GM21619 (cell line): Measurements from ENCODE around the gene RUNX1.
A peak's percentile ranks its signal among the peaks of the same experiment; 100 is the strongest.

ENCODE experiments used
- ATAC-seq: cut with Tn5 transposase; IDR thresholded peaks from one replicate; pipeline ENCODE4 v1.9.1; 2021; ENCODE audit not compliant: unreplicated experiment

RUNX1 gene

GRCh38 chr21:35037384-35037765 lies 11.7 kb downstream of the RUNX1 start:
- ATAC-seq = no peak

GRCh38 chr21:35036465-35037383 lies 12.4 kb downstream of the RUNX1 start:
- no peak for ATAC-seq

- no peak for ATAC-seq
These were observed 13.5 kb downstream of the RUNX1 start for GRCh38 chr21:35035581-35035980.

- no peak for ATAC-seq
These were observed 14.0 kb downstream of the RUNX1 start for GRCh38 chr21:35035116-35035515.

DNA sequence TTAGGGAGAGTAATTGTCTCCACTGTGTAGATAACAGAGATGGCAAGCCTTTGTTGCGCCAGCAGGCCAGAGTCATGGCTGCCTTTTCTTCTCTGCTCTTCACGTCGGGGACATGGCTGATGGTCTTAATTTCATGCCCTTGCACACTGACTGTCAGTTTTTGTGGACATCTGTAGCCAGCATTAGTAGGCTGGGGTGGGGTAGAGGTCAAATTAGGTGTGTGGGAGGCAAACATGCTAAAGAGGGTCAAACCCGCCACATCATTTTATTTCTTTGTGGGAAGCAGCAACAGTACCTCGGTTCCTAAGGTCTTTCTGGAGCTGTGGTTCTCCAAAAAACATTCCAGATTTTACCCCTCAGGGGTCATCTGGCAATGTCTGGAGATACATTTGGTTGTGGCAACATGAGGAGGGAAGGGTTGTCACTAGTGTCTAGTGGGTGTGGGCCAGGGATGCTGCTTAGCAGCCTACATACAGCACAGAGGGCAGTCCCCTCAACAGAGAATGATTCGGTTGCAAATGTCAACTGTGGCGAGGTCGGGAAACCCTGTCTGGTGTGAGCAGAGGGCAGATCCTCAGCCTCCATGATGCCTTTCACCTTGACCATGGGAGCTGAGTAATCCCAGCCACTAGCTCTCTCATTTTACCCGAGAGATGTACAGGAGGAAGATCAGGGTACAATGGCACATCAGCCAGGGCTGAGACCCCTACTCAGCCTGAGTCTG lies 14.7 kb downstream of the RUNX1 start:
- no peak for ATAC-seq

DNA sequence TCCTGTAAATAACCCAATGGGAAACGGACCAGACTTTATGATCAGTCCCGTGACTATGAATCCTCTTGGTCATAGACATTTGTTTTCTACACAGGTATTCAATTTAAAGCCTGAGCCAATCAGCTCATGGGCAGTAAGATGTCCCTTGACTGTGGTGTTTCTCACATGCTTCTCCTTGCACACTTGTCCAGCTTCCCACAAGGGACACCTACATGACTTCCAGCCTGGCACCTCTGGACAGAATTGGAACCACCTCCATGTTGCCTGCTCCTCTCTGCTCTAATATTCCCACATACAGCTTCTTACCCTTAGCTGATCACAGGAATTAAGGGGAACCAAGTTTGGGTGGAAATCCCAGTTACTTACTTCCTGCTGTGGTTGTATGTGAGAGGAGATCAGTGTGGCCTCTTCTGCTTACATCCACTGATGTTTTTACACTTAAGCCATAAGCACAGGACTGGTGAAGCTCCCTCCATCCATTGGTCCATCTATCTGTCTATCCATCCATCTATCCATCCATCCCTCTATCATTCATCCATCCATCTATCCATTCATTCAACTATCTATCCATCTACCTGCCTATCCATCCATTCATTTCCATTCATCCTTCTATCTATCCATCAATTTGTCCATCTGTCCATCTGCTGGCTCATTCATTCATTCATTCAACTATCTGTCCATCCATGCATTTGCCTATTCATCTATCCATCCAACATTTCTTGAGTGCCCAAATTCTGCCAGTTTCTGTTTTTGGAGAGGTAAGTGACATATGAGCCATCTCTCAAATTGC lies 16.4 kb downstream of the RUNX1 start:
- no peak for ATAC-seq

DNA sequence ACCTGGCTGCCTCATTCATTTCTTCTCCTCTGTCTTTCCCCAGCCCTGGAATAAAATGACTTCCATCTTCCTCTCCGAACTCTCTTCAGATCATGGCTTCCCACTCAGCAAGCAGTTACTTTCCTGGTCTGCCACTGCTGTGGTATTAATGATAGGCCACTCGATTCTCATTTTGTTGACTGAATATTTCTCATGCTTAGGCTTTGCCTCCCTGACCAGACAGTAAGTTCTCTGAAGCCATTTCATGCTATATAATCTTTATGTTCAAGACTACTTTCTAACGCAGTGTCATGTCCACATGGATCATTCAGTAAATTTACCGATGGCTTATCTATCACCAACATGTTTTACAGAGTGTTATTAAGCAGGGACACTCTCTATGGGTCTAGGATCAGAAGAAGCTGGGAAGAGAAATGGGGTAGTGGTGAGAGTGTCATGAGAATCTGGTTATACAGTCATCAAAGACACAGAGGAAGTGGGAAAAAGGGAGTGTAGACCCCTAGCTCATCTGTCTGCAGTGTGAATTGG lies 20.6 kb downstream of the RUNX1 start:
- ATAC-seq = no peak

- no peak for ATAC-seq
These were observed 21.3 kb downstream of the RUNX1 start for GRCh38 chr21:35027563-35028450.

DNA sequence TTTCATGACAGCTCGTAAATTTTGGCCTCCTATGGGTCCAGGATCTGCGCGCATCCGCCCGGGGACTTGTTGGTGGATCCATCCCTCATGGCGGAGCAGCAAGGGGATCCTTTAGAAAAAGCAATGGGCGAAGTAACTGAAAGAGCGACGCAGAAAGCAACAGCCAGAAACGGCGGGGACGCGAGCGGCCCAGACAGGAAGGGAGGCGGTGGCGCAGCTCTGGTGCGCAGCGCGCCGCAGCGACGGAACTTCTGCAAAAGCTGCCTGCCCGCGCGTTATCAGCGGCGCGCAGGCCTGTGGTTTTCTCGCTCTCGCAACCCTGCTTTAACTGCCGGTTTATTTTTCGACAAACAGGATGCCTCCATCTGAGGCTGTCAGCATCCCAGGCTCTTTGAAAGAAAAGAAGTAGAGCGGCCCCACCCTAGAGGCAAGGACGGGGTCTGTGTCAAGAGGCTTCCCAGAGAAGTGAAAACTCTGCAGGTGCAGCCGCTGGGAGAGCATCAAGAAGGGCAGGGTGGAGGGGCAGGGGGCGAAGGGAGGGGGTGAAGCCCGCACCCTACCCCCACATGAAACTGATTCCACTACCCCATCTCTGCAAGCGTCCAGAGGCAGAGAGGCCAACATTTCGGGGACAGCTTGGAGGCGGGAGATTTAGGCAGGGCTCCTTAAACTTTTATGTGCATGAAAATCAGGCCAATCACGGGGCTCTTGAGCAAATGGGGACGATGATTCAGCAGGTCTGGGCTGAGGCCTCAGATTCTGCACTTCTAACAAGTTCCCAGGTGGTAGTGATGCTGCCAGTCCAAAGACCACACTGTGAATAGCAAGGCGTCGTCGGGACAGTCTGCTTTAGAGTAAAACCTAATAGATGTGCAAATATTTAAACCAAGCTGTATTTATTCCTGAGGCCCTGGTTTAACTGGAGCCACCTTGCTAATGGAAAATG lies 22.2 kb downstream of the RUNX1 start:
- peak; percentile 82 for ATAC-seq

- no peak for ATAC-seq
These were observed 23.0 kb downstream of the RUNX1 start for GRCh38 chr21:35026153-35026500.

GRCh38 chr21:35025206-35026152 lies 23.6 kb downstream of the RUNX1 start:
- ATAC-seq = no peak

DNA sequence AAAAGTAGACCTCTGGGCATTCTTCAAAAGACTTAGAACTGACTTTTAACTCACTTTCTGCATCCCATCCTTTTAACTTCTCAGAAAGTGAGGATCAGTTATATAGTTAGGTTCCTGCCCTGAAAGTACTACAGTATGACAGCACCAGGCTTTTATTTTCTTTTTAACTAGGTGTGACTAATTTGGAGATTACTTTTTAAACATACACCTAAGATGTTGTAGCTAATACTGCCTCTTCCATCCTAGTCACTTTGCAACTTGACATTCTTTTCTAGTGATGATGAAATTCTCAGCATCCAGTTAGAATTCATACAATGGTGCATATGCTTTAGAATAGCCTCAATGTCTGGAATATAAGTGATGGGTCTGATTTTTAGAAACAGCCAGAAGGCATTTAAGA lies 24.6 kb downstream of the RUNX1 start:
- no peak for ATAC-seq

- ATAC-seq = no peak
These were observed 25.1 kb downstream of the RUNX1 start for GRCh38 chr21:35024071-35024420.

- no peak for ATAC-seq
These were observed 25.6 kb downstream of the RUNX1 start for GRCh38 chr21:35023396-35024070.

DNA sequence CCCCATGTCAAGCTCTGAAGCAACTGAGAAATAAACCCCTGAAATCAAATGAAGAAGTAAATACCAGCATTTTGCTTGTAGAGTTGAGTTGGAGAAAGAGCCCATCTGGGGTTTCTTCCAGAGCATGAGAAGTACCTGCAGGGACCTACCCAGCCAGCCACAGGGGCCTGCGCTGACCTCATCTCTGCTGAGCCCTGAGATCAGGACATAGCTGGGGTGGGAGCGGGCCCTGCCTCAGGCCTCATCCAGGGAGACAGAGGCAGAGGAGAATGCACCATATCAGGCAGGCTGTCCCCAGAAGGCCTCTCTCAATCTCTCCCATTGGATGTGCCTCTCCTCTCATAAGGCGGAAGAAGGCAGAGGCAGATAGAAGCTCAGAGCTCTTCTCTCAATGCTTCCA lies 27.6 kb downstream of the RUNX1 start:
- ATAC-seq = no peak

GRCh38 chr21:35020902-35021301 lies 28.2 kb downstream of the RUNX1 start:
- ATAC-seq = no peak

DNA sequence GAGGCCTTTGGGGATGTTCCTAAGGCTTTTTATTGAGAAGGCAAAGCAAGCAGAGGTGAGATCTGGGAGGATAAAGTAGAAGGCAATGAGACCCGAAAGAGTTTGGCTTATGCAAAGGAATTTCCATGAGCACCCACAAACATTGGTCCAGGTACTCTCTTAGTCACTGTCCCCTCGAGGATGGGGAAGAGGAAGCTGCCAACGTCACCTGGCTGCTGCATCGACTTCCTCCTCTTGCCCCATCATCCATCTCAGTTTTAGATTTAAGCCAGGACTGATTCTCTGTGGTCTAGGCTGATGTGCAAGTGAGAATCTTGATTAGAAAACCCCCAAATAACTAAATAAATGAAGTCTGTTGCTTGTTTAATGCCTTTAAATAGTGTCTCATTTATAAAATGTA lies 28.7 kb downstream of the RUNX1 start:
- no peak for ATAC-seq

- no peak for ATAC-seq
These were observed 29.5 kb downstream of the RUNX1 start for GRCh38 chr21:35019631-35020032.
